Liver (tissue), 9 donors: ENCODE data around the gene CBFA2T2. TPM values are rescaled to one million over a fixed set of nuclear protein-coding genes. Genes with fewer than 3 reads are reported as not detected.

Experiments used
- DNase-seq: peaks from one replicate; pipeline ENCODE4 v3.0.0-alpha.2; 2017; ENCODE audit warnings: low spot score
- H3K27ac ChIP-seq, 2 donors: one replicate each; pipeline ENCODE4 v1.7.0; 2013; ENCODE audit warnings: inconsistent platforms in 2 of 2, low read length in 2 of 2, control low read depth in 1 of 2, low read depth in 1 of 2, mild to moderate bottlenecking in 1 of 2
- H3K27me3 ChIP-seq, 4 donors: one replicate each; pipeline versions ENCODE4 v1.6.1 to v1.7.0; 2013; ENCODE audit warnings: low read length in 3 of 4, inconsistent platforms in 1 of 4, mild to moderate bottlenecking in 1 of 4, moderate library complexity in 1 of 4; ENCODE audit not compliant: control insufficient read depth in 4 of 4, insufficient read depth in 4 of 4
- H3K36me3 ChIP-seq, 4 donors: one replicate each; pipeline versions ENCODE4 v1.6.1 to v1.7.0; 2013; ENCODE audit warnings: low read length in 3 of 4, mild to moderate bottlenecking in 3 of 4, low read depth in 1 of 4, moderate library complexity in 1 of 4; ENCODE audit not compliant: control insufficient read depth in 4 of 4, insufficient read depth in 3 of 4
- H3K4me1 ChIP-seq, 4 donors: one replicate each; pipeline versions ENCODE4 v1.6.1 to v1.7.0; 2013; ENCODE audit warnings: low read length in 3 of 4, mild to moderate bottlenecking in 3 of 4, moderate library complexity in 1 of 4; ENCODE audit not compliant: control insufficient read depth in 4 of 4, insufficient read depth in 4 of 4
- H3K4me3 ChIP-seq, 3 donors: one replicate each; pipeline versions ENCODE4 v1.6.1 to v1.7.0; 2013; ENCODE audit warnings: low read length in 3 of 3, control low read depth in 1 of 3, low read depth in 1 of 3, mild to moderate bottlenecking in 1 of 3
- H3K9ac ChIP-seq, 2 donors: one replicate each; pipeline ENCODE4 v1.7.0; 2013; ENCODE audit warnings: low read length in 2 of 2, mild to moderate bottlenecking in 2 of 2, moderate library complexity in 2 of 2, control low read depth in 1 of 2, low read depth in 1 of 2
- H3K9me3 ChIP-seq, 4 donors: one replicate each; pipeline versions ENCODE4 v1.6.1 to v1.7.0; 2013; ENCODE audit warnings: low read length in 3 of 4; ENCODE audit not compliant: control insufficient read depth in 4 of 4
- ATF3 ChIP-seq: IDR thresholded peaks from 2 replicates; pipeline ENCODE4 v1.6.1; 2016; ENCODE audit warnings: antibody characterized with exemption
- CTCF ChIP-seq: fragments of 150-350 bp; IDR thresholded peaks from 2 replicates; pipeline ENCODE4 v1.5.1; 2017; ENCODE audit warnings: improper control_type of control experiment, low read depth, low read length; ENCODE audit not compliant: missing input control
- EGR1 ChIP-seq, 2 donors: IDR thresholded peaks; 2 replicates each; pipeline ENCODE4 v1.6.1; 2016 to 2018; ENCODE audit warnings: antibody characterized with exemption in 2 of 2, low read depth in 2 of 2
- FOXA1 ChIP-seq: IDR thresholded peaks from 2 replicates; pipeline ENCODE4 v1.6.1; 2016; ENCODE audit warnings: antibody characterized with exemption
- FOXA2 ChIP-seq: IDR thresholded peaks from 2 replicates; pipeline ENCODE4 v1.6.1; 2016; ENCODE audit warnings: antibody characterized with exemption
- GABPA ChIP-seq, 2 donors: IDR thresholded peaks in 1 of 2; conservative IDR thresholded peaks in 1 of 2; 2 replicates each; pipeline ENCODE4 v1.6.1; 2016; ENCODE audit warnings: antibody characterized with exemption in 2 of 2, mild to moderate bottlenecking in 1 of 2, moderate library complexity in 1 of 2
- HNF4A ChIP-seq, 2 donors: conservative IDR thresholded peaks; 2 replicates each; pipeline ENCODE4 v1.6.1; 2016; ENCODE audit warnings: antibody characterized with exemption in 2 of 2, mild to moderate bottlenecking in 2 of 2
- HNF4G ChIP-seq: IDR thresholded peaks from 2 replicates; pipeline ENCODE4 v1.6.1; 2016; ENCODE audit warnings: antibody characterized with exemption
- JUND ChIP-seq, 2 donors: IDR thresholded peaks; 2 replicates each; pipeline ENCODE4 v1.6.1; 2016; ENCODE audit warnings: antibody characterized with exemption in 2 of 2
- MAX ChIP-seq: IDR thresholded peaks from 2 replicates; pipeline ENCODE4 v1.6.1; 2016; ENCODE audit warnings: antibody characterized with exemption
- RAD21 ChIP-seq, 2 donors: IDR thresholded peaks; 2 replicates each; pipeline ENCODE4 v1.6.1; 2016; ENCODE audit warnings: antibody characterized with exemption in 2 of 2, mild to moderate bottlenecking in 2 of 2
- REST ChIP-seq: IDR thresholded peaks from 2 replicates; pipeline ENCODE4 v1.6.1; 2016; ENCODE audit warnings: antibody characterized with exemption, mild to moderate bottlenecking
- RXRA ChIP-seq, 2 donors: IDR thresholded peaks; 2 replicates each; pipeline ENCODE4 v1.6.1; 2017 to 2018; ENCODE audit warnings: antibody characterized with exemption in 2 of 2, mild to moderate bottlenecking in 1 of 2
- SP1 ChIP-seq: IDR thresholded peaks from 2 replicates; pipeline ENCODE4 v1.6.1; 2018; ENCODE audit warnings: antibody characterized with exemption, mild to moderate bottlenecking
- TAF1 ChIP-seq: conservative IDR thresholded peaks from 2 replicates; pipeline ENCODE4 v1.6.1; 2016; ENCODE audit warnings: antibody characterized with exemption, mild to moderate bottlenecking
- YY1 ChIP-seq: IDR thresholded peaks from 2 replicates; pipeline ENCODE4 v1.6.1; 2016; ENCODE audit warnings: antibody characterized with exemption, mild to moderate bottlenecking
- WGBS: extraction: QIAGEN DNeasy Blood & Tissue Kit; methylation state at CpG from one replicate; pipeline ENCODE4 v1.1.7; 2013; 5-methylcytosine and 5-hydroxymethylcytosine counted together
- polyA plus RNA-seq, 2 donors: library from polyadenylated mRNA; stranded (reverse) in 1 of 2; unstranded in 1 of 2; fragments of 200-250 nt in 1 of 2; fragments of >200 nt in 1 of 2; fragmentation: Nextera tagmentation in 1 of 2; extraction: Ambion mirVana in 1 of 2; gene quantifications; one replicate each; pipeline versions ENCODE4 v1.2.1 to v1.2.3, GENCODE V29; 2013 to 2015
- total RNA-seq, 2 donors: library from RNA; depleted of rRNA; stranded (reverse); fragments of >200 nt; gene quantifications; one replicate each; pipeline ENCODE4 v1.2.3, GENCODE V29; 2014
- TF ChIP-seq, protein P1 (sequence below): IDR thresholded peaks from 2 replicates; pipeline ENCODE4 v1.6.1; 2016; ENCODE audit warnings: antibody characterized with exemption
- donor health status: healthy.
- donor health status: healthy.
- donor health status: healthy.
- donor health status: healthy.
- donor health status: healthy.

The CBFA2T2 gene
- total and polyA plus RNA-seq, 4 donors: 2.0 to 5.5 (median 5.3) TPM

DNA sequence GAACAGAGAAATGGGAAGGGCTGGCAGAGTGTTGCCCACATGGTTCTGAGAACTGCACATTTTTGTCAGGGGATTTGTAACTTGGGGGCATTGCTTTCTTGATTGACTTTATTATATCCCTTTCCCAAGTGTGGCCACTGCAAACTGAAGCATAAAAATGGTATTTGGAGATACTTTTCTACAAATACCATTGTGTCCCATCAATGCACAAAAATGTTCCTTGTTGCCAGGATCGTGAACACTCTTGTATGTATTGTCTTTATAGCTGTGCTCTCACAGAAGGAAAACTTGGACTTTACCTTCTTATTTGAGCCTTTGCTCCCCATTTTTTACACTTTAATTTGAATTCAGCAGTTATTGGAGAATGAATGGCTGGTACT, 115.1 kb downstream of the CBFA2T2 start:
- Histone ChIP-seq H3K4me1 (peaks cover 2 to 23% (median 15%) of the 10 kb centered on the region in 4 donors), H3K9me3 (no peaks in the 10 kb centered on the region), H3K27ac (no peak overlapping the region), H3K36me3 (peaks cover 0 to 12% (median 4%) of the 10 kb centered on the region in 4 donors), H3K4me3 (no peak overlapping the region), H3K9ac (no peak overlapping the region), H3K27me3 (no peaks in the 10 kb centered on the region)
- DNase-seq: no peak
- WGBS: 86% methylated on average over 1 of the region's 1 CpG
- no peak for TF ChIP-seq CTCF
- TF ChIP-seq HNF4A (conservative IDR thresholded peaks at IDR 0.05): no peak
- no peak for TF ChIP-seq JUND (IDR thresholded peaks at IDR 0.05)
- TF ChIP-seq RXRA (IDR thresholded peaks at IDR 0.05): no peak
- no peak for TF ChIP-seq FOXA2
- no peak for TF ChIP-seq TAF1
- TF ChIP-seq HNF4G: no peak
- no peak for TF ChIP-seq GABPA (IDR thresholded peaks at IDR 0.05 in 1 of 2, conservative IDR thresholded peaks at IDR 0.05 in 1 of 2)
- TF ChIP-seq MAX: no peak
- TF ChIP-seq YY1: no peak
- no peak for TF ChIP-seq REST
- no peak for TF ChIP-seq EGR1 (IDR thresholded peaks at IDR 0.05; ENCODE audit: low read depth in 2 of 2)
- TF ChIP-seq, protein P1, sequence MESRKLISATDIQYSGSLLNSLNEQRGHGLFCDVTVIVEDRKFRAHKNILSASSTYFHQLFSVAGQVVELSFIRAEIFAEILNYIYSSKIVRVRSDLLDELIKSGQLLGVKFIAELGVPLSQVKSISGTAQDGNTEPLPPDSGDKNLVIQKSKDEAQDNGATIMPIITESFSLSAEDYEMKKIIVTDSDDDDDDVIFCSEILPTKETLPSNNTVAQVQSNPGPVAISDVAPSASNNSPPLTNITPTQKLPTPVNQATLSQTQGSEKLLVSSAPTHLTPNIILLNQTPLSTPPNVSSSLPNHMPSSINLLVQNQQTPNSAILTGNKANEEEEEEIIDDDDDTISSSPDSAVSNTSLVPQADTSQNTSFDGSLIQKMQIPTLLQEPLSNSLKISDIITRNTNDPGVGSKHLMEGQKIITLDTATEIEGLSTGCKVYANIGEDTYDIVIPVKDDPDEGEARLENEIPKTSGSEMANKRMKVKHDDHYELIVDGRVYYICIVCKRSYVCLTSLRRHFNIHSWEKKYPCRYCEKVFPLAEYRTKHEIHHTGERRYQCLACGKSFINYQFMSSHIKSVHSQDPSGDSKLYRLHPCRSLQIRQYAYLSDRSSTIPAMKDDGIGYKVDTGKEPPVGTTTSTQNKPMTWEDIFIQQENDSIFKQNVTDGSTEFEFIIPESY: no peak
- no peak for TF ChIP-seq FOXA1
- no peak for TF ChIP-seq SP1
- TF ChIP-seq ATF3: no peak
- no peak for TF ChIP-seq RAD21 (IDR thresholded peaks at IDR 0.05)
